ENCODE measurements around the gene CST6. TPM values are rescaled to one million over a fixed set of nuclear protein-coding genes. Genes with fewer than 3 reads are reported as not detected.
A peak's percentile ranks its signal among the peaks of the same experiment; 100 is the strongest.

The CST6 gene
- total and polyA plus RNA-seq, 2 donors (not counting 3 experiments of a cell fraction or from before 2014, with no cell fraction given) = 0.46 to 2.2 TPM

GRCh38 chr11:66052664-66052982 lies 40.8 kb downstream of the CST6 start:
- no peak for TF ChIP-seq FOS (IDR thresholded peaks at IDR 0.05; ENCODE audit: borderline replicate concordance, insufficient read depth, low read length)
- Histone ChIP-seq H4K20me1 (replicated peaks; ENCODE audit: control insufficient read depth, extremely low read depth, insufficient read depth, low read length) (no peaks in the 10 kb centered on the region), H2AFZ (ENCODE audit: low read depth, low read length) (peak overlapping the region; percentile 83), H3K27ac (ENCODE audit: insufficient read depth, low read depth, low read length) (peak overlapping the region; percentile 63), H3K9ac (replicated peaks; ENCODE audit: extremely low read depth, insufficient read depth, low read length) (peak overlapping the region; percentile 88), H3K4me1 (ENCODE audit: control insufficient read depth, extremely low read depth, insufficient read depth, low read length) (peaks cover 14% of the 10 kb centered on the region), H3K9me3 (replicated peaks; ENCODE audit: control insufficient read depth, insufficient read depth, low read length) (no peaks in the 10 kb centered on the region), H3K27me3 (ENCODE audit: control insufficient read depth in 2 of 2, insufficient read depth in 2 of 2, low read length in 2 of 2) (no peaks in the 10 kb centered on the region), H3K36me3 (ENCODE audit: control insufficient read depth in 2 of 2, extremely low read depth in 1 of 2, insufficient read depth in 2 of 2, low read length in 2 of 2) (peaks cover 18 to 22% of the 10 kb centered on the region in 2 experiments), H3K4me2 (ENCODE audit: insufficient read depth, low read length) (peak overlapping the region; percentile 89), H3K9me1 (replicated peaks; ENCODE audit: control insufficient read depth, extremely low read depth, insufficient read depth, low read length) (no peaks in the 10 kb centered on the region), H3K79me2 (ENCODE audit: control insufficient read depth, insufficient read depth, low read length) (peaks cover 28% of the 10 kb centered on the region), H3K4me3 (replicated peaks in 1 of 3; ENCODE audit: insufficient read depth in 1 of 3, low read depth in 1 of 3, low read length in 3 of 3) (peak overlapping the region; percentile 67 to 93 (median 80))
- POLR2A ChIA-PET = interaction anchor here (0.6 to 0.9 kb wide), 2 partner anchors 10 to 138 kb away, joined by 3 to 4 read pairs; no protein-coding TSS in a partner anchor
- intact Hi-C loops (cut with micrococcal nuclease) (loop anchor here (1.0 to 5.0 kb wide), 4 partner anchors 16 to 192 kb away; partner anchors contain the start of genes BANF1, C11orf68, DRAP1 and EIF1AD), dilution Hi-C loops (cut with MboI; ENCODE audit: extremely low pct_ligation_motif_present, low sequenced_read_pairs) (no loop called here)
- CTCF ChIA-PET = interaction anchor here (1.1 to 4.0 kb wide), 3 partner anchors 16 to 282 kb away, joined by 3 to 16 read pairs (median 3); no protein-coding TSS in a partner anchor
- no peak for DNase-seq (ENCODE audit: low read depth, low spot score)
- TSS peak; percentile 66 for BruUV-seq (replicated peaks)
- FAIRE-seq = no peak

DNA sequence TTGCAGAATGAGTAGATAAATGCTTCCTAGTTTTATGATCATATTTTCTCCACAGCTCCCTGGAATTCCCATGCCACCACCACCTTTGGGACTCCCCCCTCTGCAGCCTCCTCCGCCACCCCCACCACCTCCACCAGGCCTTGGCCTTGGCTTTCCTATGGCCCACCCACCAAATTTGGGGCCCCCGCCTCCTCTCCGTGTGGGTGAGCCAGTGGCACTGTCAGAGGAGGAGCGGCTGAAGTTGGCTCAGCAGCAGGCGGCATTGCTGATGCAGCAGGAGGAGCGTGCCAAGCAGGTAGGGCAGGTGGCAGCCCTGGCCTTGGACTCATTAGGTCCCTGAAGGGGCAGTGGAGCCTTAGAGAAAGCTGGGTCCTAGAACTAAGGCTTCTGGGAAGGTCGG lies 43.2 kb downstream of the CST6 start:
- H3K9me1 ChIP-seq (replicated peaks; ENCODE audit: control insufficient read depth, extremely low read depth, insufficient read depth, low read length) = no peaks in the 10 kb centered on the region
- TF ChIP-seq CTCF (IDR thresholded peaks at IDR 0.05; ENCODE audit: extremely low read depth in 1 of 2, insufficient read depth in 1 of 2, low read depth in 1 of 2, low read length in 2 of 2) (no peak), POLR2AphosphoS5 (IDR thresholded peaks at IDR 0.05; ENCODE audit: insufficient read depth, low read depth, low read length) (no peak), MAX (IDR thresholded peaks at IDR 0.05; ENCODE audit: insufficient read depth, insufficient read length) (no peak), JUN (IDR thresholded peaks at IDR 0.05; ENCODE audit: borderline replicate concordance, insufficient read depth, insufficient read length, low read depth) (no peak), EZH2 (IDR thresholded peaks at IDR 0.05; ENCODE audit: borderline replicate concordance, low read depth, low read length, severe bottlenecking) (no peak)
- no peak for FAIRE-seq
- H3K79me2 ChIP-seq (ENCODE audit: control insufficient read depth, insufficient read depth, low read length) = peaks cover 28% of the 10 kb centered on the region
- H3K36me3 ChIP-seq (ENCODE audit: control insufficient read depth in 2 of 2, extremely low read depth in 1 of 2, insufficient read depth in 2 of 2, low read length in 2 of 2) = peaks cover 30 to 44% of the 10 kb centered on the region in 2 experiments
- POLR2A ChIA-PET = no interaction called here
- no peaks in the 10 kb centered on the region for H3K9me3 ChIP-seq (replicated peaks; ENCODE audit: control insufficient read depth, insufficient read depth, low read length)
- peaks cover 14% of the 10 kb centered on the region for H3K4me1 ChIP-seq (ENCODE audit: control insufficient read depth, extremely low read depth, insufficient read depth, low read length)
- no peak overlapping the region for H3K9ac ChIP-seq (replicated peaks; ENCODE audit: extremely low read depth, insufficient read depth, low read length)
- CTCF ChIA-PET = interaction anchor here (2.2 kb wide), 1 partner anchor 10 kb away, joined by 9 read pairs; no protein-coding TSS in a partner anchor
- H3K4me3 ChIP-seq (replicated peaks in 1 of 3; ENCODE audit: insufficient read depth in 1 of 3, low read depth in 1 of 3, low read length in 3 of 3) = no peak overlapping the region
- intact Hi-C loops (cut with micrococcal nuclease) (no loop called here), dilution Hi-C loops (cut with MboI; ENCODE audit: extremely low pct_ligation_motif_present, low sequenced_read_pairs) (no loop called here)
- no peaks in the 10 kb centered on the region for H4K20me1 ChIP-seq (replicated peaks; ENCODE audit: control insufficient read depth, extremely low read depth, insufficient read depth, low read length)
- H3K4me2 ChIP-seq (ENCODE audit: insufficient read depth, low read length) = no peak overlapping the region
- BruUV-seq (replicated peaks) = no TSS peak
- DNase-seq (ENCODE audit: low read depth, low spot score) = no peak
- no peak overlapping the region for H2AFZ ChIP-seq (ENCODE audit: low read depth, low read length)
- H3K27me3 ChIP-seq (ENCODE audit: control insufficient read depth in 2 of 2, insufficient read depth in 2 of 2, low read length in 2 of 2) = no peaks in the 10 kb centered on the region
- no peak overlapping the region for H3K27ac ChIP-seq (ENCODE audit: insufficient read depth, low read depth, low read length)
